OCI-LY3 (cell line): ENCODE data around the gene GALR3.

ENCODE experiments used
- H2AFZ ChIP-seq: fragments of 200-600, 300-600 bp; shearing (Covaris generic); 2 replicates; pipeline ENCODE4 v1.6.0; 2014; ENCODE audit warnings: antibody characterized with exemption, low read depth, low read length
- H3K27ac ChIP-seq: fragments of 200-600, 300-600 bp; sonication (generic); 2 replicates; pipeline ENCODE4 v1.5.1; 2014; ENCODE audit warnings: mild to moderate bottlenecking, low read length, moderate library complexity, mixed read lengths
- H3K27me3 ChIP-seq: fragments of 200-600, 300-600 bp; sonication (generic); 2 replicates; pipeline ENCODE4 v1.6.1; 2014; ENCODE audit warnings: low read depth, low read length, mixed read lengths
- H3K36me3 ChIP-seq: fragments of 200-600, 300-600 bp; sonication (generic); replicated peaks from 2 replicates; pipeline ENCODE3; 2014; ENCODE audit warnings: low read depth, low read length, mixed read lengths
- H3K4me1 ChIP-seq: fragments of 300-600, 200-600 bp; sonication (generic); 2 replicates; pipeline ENCODE4 v1.6.1; 2014; ENCODE audit warnings: low read length, mixed read lengths
- H3K4me2 ChIP-seq: fragments of 200-600, 300-600 bp; sonication (generic); 2 replicates; pipeline ENCODE4 v1.6.1; 2014; ENCODE audit warnings: low read length, mixed read lengths
- H3K4me3 ChIP-seq: fragments of 300-600, 200-600 bp; sonication (generic); 2 replicates; pipeline ENCODE4 v1.5.1; 2014; ENCODE audit warnings: antibody characterized with exemption, mild to moderate bottlenecking, low read length, moderate library complexity
- H3K79me2 ChIP-seq: fragments of 300-600, 200-600 bp; shearing (Covaris generic); 2 replicates; pipeline ENCODE4 v1.6.1; 2014; ENCODE audit warnings: mild to moderate bottlenecking, low read length, mixed read lengths
- H3K9ac ChIP-seq: fragments of 300-600, 200-600 bp; shearing (Covaris generic); 2 replicates; pipeline ENCODE4 v1.6.0; 2014; ENCODE audit warnings: mild to moderate bottlenecking, low read length, moderate library complexity
- H3K9me3 ChIP-seq: fragments of 200-600, 300-600 bp; shearing (Covaris generic); 2 replicates; pipeline ENCODE4 v1.6.1; 2014; ENCODE audit warnings: low read length, mixed read lengths; ENCODE audit not compliant: insufficient read depth
- H4K20me1 ChIP-seq: fragments of 200-600, 300-600 bp; sonication (generic); 2 replicates; pipeline ENCODE4 v1.6.1; 2016; ENCODE audit warnings: low read length, mixed read lengths; ENCODE audit not compliant: insufficient read depth
- EZH2phosphoT487 ChIP-seq: fragments of 200-600 bp; shearing (Covaris generic); IDR thresholded peaks from 2 replicates; pipeline ENCODE4 v1.6.1; 2018; ENCODE audit warnings: antibody characterized with exemption, mixed run types, low read depth
- TF ChIP-seq, protein P1 (sequence below): fragments of 200-600, 300-600 bp; sonication (generic); IDR thresholded peaks from 2 replicates; pipeline ENCODE4 v1.5.1; 2014; ENCODE audit warnings: antibody characterized with exemption, low read length, low read depth

Gene GALR3, protein sequence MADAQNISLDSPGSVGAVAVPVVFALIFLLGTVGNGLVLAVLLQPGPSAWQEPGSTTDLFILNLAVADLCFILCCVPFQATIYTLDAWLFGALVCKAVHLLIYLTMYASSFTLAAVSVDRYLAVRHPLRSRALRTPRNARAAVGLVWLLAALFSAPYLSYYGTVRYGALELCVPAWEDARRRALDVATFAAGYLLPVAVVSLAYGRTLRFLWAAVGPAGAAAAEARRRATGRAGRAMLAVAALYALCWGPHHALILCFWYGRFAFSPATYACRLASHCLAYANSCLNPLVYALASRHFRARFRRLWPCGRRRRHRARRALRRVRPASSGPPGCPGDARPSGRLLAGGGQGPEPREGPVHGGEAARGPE

DNA sequence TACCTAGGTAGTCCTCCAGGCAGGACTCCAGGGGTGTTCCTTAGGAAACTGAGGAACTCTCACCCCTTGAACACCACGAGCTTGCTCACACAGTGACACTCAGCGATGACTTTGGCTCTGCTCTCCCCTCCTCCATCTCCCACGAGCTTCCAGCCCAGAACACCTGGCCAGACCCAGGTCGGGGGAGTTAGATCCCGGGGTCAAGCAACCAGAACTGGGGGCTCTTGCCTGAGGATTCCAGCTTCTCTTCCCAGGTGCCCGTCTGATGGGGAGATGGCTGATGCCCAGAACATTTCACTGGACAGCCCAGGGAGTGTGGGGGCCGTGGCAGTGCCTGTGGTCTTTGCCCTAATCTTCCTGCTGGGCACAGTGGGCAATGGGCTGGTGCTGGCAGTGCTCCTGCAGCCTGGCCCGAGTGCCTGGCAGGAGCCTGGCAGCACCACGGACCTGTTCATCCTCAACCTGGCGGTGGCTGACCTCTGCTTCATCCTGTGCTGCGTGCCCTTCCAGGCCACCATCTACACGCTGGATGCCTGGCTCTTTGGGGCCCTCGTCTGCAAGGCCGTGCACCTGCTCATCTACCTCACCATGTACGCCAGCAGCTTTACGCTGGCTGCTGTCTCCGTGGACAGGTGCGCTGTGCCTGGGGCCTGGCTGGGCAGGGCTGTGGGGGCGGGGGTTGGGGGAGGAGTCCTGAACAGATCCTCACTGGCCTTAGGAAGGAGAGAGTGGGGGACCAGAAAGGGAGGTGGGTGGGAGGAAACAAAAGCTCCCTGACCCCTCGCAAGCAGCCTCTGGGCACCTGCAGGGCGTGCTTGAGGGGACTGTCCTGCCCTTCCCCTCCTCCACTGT, at the start of gene GALR3:
GALR3 (plus strand) TSS at position 249 of the 852 bp plus-strand sequence; CDS start at position 274, 25 bp downstream.
- no peak within 1 kb of the TSS for H3K27ac ChIP-seq
- H3K9ac ChIP-seq: no peak within 1 kb of the TSS
- H2AFZ ChIP-seq: no peak within 1 kb of the TSS
- H3K4me3 ChIP-seq: no peak within 1 kb of the TSS
- H4K20me1 ChIP-seq: no peaks in the 10 kb centered on the region
- H3K27me3 ChIP-seq: no peaks in the 10 kb centered on the region
- no peaks in the 10 kb centered on the region for H3K36me3 ChIP-seq
- H3K4me2 ChIP-seq: no peak within 1 kb of the TSS
- H3K9me3 ChIP-seq: no peaks in the 10 kb centered on the region
- TF ChIP-seq EZH2phosphoT487: no peak
- TF ChIP-seq, protein P1, sequence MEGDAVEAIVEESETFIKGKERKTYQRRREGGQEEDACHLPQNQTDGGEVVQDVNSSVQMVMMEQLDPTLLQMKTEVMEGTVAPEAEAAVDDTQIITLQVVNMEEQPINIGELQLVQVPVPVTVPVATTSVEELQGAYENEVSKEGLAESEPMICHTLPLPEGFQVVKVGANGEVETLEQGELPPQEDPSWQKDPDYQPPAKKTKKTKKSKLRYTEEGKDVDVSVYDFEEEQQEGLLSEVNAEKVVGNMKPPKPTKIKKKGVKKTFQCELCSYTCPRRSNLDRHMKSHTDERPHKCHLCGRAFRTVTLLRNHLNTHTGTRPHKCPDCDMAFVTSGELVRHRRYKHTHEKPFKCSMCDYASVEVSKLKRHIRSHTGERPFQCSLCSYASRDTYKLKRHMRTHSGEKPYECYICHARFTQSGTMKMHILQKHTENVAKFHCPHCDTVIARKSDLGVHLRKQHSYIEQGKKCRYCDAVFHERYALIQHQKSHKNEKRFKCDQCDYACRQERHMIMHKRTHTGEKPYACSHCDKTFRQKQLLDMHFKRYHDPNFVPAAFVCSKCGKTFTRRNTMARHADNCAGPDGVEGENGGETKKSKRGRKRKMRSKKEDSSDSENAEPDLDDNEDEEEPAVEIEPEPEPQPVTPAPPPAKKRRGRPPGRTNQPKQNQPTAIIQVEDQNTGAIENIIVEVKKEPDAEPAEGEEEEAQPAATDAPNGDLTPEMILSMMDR: no peak
- no peaks in the 10 kb centered on the region for H3K4me1 ChIP-seq
- no peaks in the 10 kb centered on the region for H3K79me2 ChIP-seq

DNA sequence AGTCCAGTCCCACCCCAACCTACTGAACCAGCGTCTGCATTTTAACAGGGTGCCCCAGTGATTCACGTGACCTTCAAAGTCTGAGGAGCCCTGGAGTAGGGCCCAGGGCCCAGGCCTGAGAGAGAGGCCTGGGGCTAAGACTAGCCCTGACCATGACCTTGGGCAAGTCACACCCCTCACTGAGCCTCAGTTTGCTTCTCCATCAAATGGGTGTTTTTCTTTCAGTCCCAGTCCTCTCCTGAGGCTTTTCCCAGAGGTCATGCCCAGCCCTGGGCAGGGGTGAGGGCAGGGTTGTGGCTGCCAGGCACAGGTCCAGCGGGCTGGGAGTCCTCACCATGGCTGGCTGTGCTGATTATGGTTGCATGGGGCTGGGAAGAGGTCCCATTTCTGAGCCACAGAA, 48.5 kb upstream of the GALR3 start:
- Histone ChIP-seq H3K9ac (no peak overlapping the region), H4K20me1 (no peaks in the 10 kb centered on the region), H3K4me3 (no peak overlapping the region), H3K4me2 (no peak overlapping the region), H3K79me2 (no peaks in the 10 kb centered on the region), H2AFZ (no peak overlapping the region), H3K36me3 (no peaks in the 10 kb centered on the region), H3K9me3 (no peaks in the 10 kb centered on the region), H3K27me3 (no peaks in the 10 kb centered on the region), H3K4me1 (peaks cover 8% of the 10 kb centered on the region), H3K27ac (no peak overlapping the region)
- TF ChIP-seq, protein P1: no peak
- no peak for TF ChIP-seq EZH2phosphoT487

DNA sequence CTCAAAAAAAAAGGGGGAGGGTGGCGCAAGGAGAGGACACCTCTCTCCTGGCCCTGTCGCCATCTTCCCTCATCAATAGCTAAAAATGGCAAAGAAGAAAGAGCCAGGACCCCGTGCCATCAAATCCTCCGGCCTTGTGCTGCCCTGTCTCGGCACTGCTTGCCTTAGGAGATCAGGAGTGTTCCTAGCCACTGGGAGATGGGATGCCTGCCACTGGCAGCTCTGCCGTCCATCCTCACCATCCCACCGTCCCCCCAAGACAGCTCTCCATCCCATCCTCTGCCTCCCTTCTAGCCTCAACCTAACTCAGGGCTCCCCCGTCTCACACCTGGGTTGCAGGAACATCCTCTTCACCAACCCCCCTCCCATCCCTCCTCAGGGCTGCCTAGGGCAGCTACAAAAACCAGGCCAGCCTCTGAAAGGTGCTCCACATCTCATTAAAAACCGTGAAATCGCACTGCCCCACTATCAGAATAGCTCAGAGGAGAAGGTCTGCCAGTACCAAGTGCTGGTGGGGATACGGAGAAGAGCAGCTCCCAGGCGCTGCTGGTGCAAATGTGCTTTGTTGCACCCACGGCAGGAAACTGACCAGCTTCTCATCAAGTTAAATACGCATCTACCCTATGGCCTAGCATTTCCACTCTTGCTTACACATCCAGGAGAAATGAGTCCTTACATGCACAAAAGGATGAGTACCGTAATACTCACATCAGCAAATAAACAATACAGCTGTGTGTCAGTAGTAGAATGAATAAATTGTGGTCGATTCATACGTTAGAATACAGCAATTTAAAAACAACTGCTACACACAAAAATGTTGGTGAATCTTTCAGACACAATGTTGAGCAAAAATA, 47.2 kb upstream of the GALR3 start:
- H3K4me2 ChIP-seq: no peak overlapping the region
- no peak overlapping the region for H2AFZ ChIP-seq
- TF ChIP-seq EZH2phosphoT487: no peak
- TF ChIP-seq, protein P1: no peak
- no peak overlapping the region for H3K4me3 ChIP-seq
- H4K20me1 ChIP-seq: no peaks in the 10 kb centered on the region
- H3K9me3 ChIP-seq: no peaks in the 10 kb centered on the region
- no peak overlapping the region for H3K27ac ChIP-seq
- H3K27me3 ChIP-seq: no peaks in the 10 kb centered on the region
- H3K9ac ChIP-seq: no peak overlapping the region
- peaks cover 8% of the 10 kb centered on the region for H3K4me1 ChIP-seq
- no peaks in the 10 kb centered on the region for H3K79me2 ChIP-seq
- no peaks in the 10 kb centered on the region for H3K36me3 ChIP-seq

DNA sequence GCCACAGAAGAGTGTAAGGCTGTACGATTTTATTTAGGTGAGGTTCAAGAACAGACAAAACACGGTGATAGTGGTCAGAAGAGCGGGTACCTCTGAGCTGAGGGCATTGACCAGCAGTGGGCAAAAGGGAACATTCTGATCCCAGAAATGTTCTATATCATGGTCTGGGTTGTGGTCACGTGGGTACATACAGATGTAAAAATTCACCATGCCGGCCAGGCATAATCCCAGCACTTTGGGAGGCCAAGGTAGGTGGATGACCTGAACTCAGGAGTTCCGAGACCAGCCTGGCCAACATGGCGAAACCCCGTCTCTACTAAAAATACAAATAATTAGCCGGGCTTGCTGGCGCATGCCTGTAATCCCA, 46.6 kb upstream of the GALR3 start:
- no peak overlapping the region for H3K4me3 ChIP-seq

More for the DNA sequence above, 46.6 kb upstream of the GALR3 start:
- TF ChIP-seq, protein P1: no peak
- TF ChIP-seq EZH2phosphoT487: no peak
- Histone ChIP-seq H3K9ac (no peak overlapping the region), H4K20me1 (no peaks in the 10 kb centered on the region), H3K79me2 (no peaks in the 10 kb centered on the region), H2AFZ (no peak overlapping the region), H3K36me3 (no peaks in the 10 kb centered on the region), H3K9me3 (no peaks in the 10 kb centered on the region), H3K27me3 (no peaks in the 10 kb centered on the region), H3K4me2 (no peak overlapping the region), H3K27ac (no peak overlapping the region), H3K4me1 (peaks cover 8% of the 10 kb centered on the region)
